GM23338 (cell line): ENCODE results near the gene TERT. TPM values are rescaled to one million over a fixed set of nuclear protein-coding genes. Genes with fewer than 3 reads are reported as not detected.

Experiments used
- ATAC-seq: fragments of 200-7000 bp; cut with Tn5 transposase; 3 replicates; pipeline ENCODE4 v1.9.1; 2020
- DNase-seq: peaks from one replicate; pipeline ENCODE4 v3.0.0-alpha.2; 2015; ENCODE audit warnings: low spot score
- H2AFZ ChIP-seq: fragments of 200-600 bp; sonication (generic); 2 replicates; pipeline ENCODE4 v1.8.0; 2016; ENCODE audit warnings: antibody characterized with exemption, mild to moderate bottlenecking, moderate library complexity
- H3F3A ChIP-seq: fragments of 200-600 bp; sonication (generic); replicated peaks from 2 replicates; pipeline ENCODE4 v1.8.0; 2017; ENCODE audit warnings: antibody characterized with exemption, mixed run types, low read depth
- H3K27ac ChIP-seq: fragments of 200-600 bp; sonication (generic); 2 replicates; pipeline ENCODE4 v1.6.1; 2016; ENCODE audit warnings: low read depth
- H3K27me3 ChIP-seq: fragments of 200-600 bp; sonication (generic); 2 replicates; pipeline ENCODE4 v1.8.0; 2016; ENCODE audit warnings: mild to moderate bottlenecking, mixed run types, moderate library complexity; ENCODE audit not compliant: insufficient read depth
- H3K36me3 ChIP-seq: fragments of 200-600 bp; sonication (generic); 2 replicates; pipeline ENCODE4 v1.8.0; 2016; ENCODE audit warnings: mild to moderate bottlenecking; ENCODE audit not compliant: insufficient read depth
- H3K4me1 ChIP-seq: fragments of 200-600 bp; sonication (generic); 2 replicates; pipeline ENCODE4 v1.8.0; 2016; ENCODE audit warnings: mild to moderate bottlenecking, moderate library complexity; ENCODE audit not compliant: insufficient read depth
- H3K4me2 ChIP-seq: fragments of 200-600 bp; sonication (generic); 2 replicates; pipeline ENCODE4 v1.7.1; 2017; ENCODE audit warnings: mixed run types
- H3K4me3 ChIP-seq: fragments of 200-600 bp; sonication (generic); 2 replicates; pipeline ENCODE4 v1.6.1; 2016; ENCODE audit warnings: mixed run types
- H3K79me2 ChIP-seq: fragments of 200-600 bp; sonication (generic); replicated peaks from 2 replicates; pipeline ENCODE4 v1.8.0; 2017; ENCODE audit warnings: mild to moderate bottlenecking; ENCODE audit not compliant: insufficient read depth
- H3K9me2 ChIP-seq: fragments of 200-600 bp; sonication (generic); 2 replicates; pipeline ENCODE4 v1.8.0; 2017; ENCODE audit not compliant: insufficient read depth
- H4K20me1 ChIP-seq: fragments of 200-600 bp; sonication (generic); replicated peaks from 2 replicates; pipeline ENCODE4 v1.8.0; 2017; ENCODE audit warnings: mild to moderate bottlenecking; ENCODE audit not compliant: insufficient read depth
- H3K27ac Mint-ChIP-seq: 2 replicates; pipeline ENCODE4 v1.8.0; 2020; ENCODE audit warnings: inconsistent platforms, mild to moderate bottlenecking, moderate library complexity, mixed read lengths
- H3K27me3 Mint-ChIP-seq: 3 replicates; pipeline ENCODE4 v1.8.0; 2022; ENCODE audit warnings: low read depth, mild to moderate bottlenecking, moderate library complexity, mixed read lengths, inconsistent platforms; ENCODE audit not compliant: insufficient read depth, poor library complexity
- H3K36me3 Mint-ChIP-seq: 3 replicates; pipeline ENCODE4 v1.8.0; 2021; ENCODE audit warnings: low read depth, mild to moderate bottlenecking, inconsistent platforms, moderate library complexity, mixed read lengths
- H3K4me1 Mint-ChIP-seq: 3 replicates; pipeline ENCODE4 v1.8.0; 2020; ENCODE audit warnings: mild to moderate bottlenecking, inconsistent platforms, mixed read lengths
- H3K4me3 Mint-ChIP-seq: 3 replicates; pipeline ENCODE4 v1.8.0; 2021; ENCODE audit warnings: moderate library complexity, mild to moderate bottlenecking, inconsistent platforms, mixed read lengths
- H3K9me3 Mint-ChIP-seq: 3 replicates; pipeline ENCODE4 v1.8.0; 2020; ENCODE audit warnings: moderate library complexity, mild to moderate bottlenecking, inconsistent platforms, mixed read lengths
- CREB1 ChIP-seq: fragments of 250-450 bp; sonication (Bioruptor Pico); IDR thresholded peaks from 2 replicates; pipeline ENCODE4 v1.5.0; 2020; ENCODE audit warnings: low read depth, mild to moderate bottlenecking, moderate library complexity
- EZH2phosphoT487 ChIP-seq: fragments of 200-600 bp; sonication (generic); IDR thresholded peaks from one replicate; pipeline ENCODE4 v1.8.1; 2018; ENCODE audit warnings: antibody characterized with exemption; ENCODE audit not compliant: unreplicated experiment
- NANOG ChIP-seq: IDR thresholded peaks from 2 replicates; pipeline ENCODE4 v1.6.1; 2016; ENCODE audit warnings: antibody characterized with exemption, borderline replicate concordance
- POLR2AphosphoS5 ChIP-seq: IDR thresholded peaks from 2 replicates; pipeline ENCODE4 v1.6.1; 2016; ENCODE audit warnings: antibody characterized with exemption, low read depth
- STAT1 ChIP-seq: IDR thresholded peaks from one replicate; pipeline ENCODE4 v1.6.1; 2016; ENCODE audit warnings: antibody characterized with exemption; ENCODE audit not compliant: unreplicated experiment
- ZNF114 ChIP-seq: fragments of 250-450 bp; sonication (Bioruptor Pico); IDR thresholded peaks from 2 replicates; pipeline ENCODE4 v1.5.0; 2020; ENCODE audit warnings: mild to moderate bottlenecking, moderate library complexity
- ZNF331 ChIP-seq: fragments of 250-450 bp; sonication (Bioruptor Pico); IDR thresholded peaks from 2 replicates; pipeline ENCODE4 v1.5.0; 2020; ENCODE audit warnings: low read depth, mild to moderate bottlenecking, moderate library complexity
- polyA plus RNA-seq: library from polyadenylated mRNA; unstranded; fragments of >200 nt; fragmentation: Nextera tagmentation; extraction: Ambion mirVana; gene quantifications from 2 replicates; pipeline ENCODE4 v1.2.1, GENCODE V29; 2016
- total RNA-seq: library from RNA; depleted of rRNA; stranded (reverse); fragments of >200 nt; shearing (Covaris generic); gene quantifications from 2 replicates; pipeline ENCODE4 v1.2.3, GENCODE V29; 2014
- TF ChIP-seq, protein P1 (sequence below): IDR thresholded peaks from 2 replicates; pipeline ENCODE4 v1.6.1; 2016; ENCODE audit warnings: antibody characterized with exemption
- TF ChIP-seq, protein P2 (sequence below), 2 experiments: fragments of 200-600 bp in 1 of 2; sonication (generic) in 1 of 2; conservative IDR thresholded peaks; 2 replicates each; pipeline versions ENCODE4 v1.5.1 to v1.6.1; 2016 to 2017; ENCODE audit warnings: antibody characterized with exemption in 2 of 2, low read depth in 2 of 2, mild to moderate bottlenecking in 2 of 2, moderate library complexity in 1 of 2

Gene TERT
- total and polyA plus RNA-seq, 2 experiments from 2014 or later, result 9.8 to 46.4 TPM

DNA sequence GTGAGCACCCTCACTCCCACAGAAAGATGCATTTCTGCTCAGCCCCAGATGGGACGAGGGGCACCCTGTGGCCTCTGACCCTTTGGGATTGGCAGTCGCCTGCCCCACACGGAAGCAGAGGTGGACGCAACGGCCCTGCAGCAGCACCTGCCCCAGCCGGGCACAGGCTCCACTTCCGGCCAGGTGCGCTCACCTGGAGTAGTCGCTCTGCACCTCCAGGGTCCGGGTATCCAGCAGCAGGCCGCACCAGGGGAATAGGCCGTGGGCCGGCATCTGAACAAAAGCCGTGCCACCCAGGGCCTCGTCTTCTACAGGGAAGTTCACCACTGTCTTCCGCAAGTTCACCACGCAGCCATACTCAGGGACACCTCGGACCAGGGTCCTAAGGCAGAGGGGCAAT lies 30.7 kb downstream of the TERT start:
- H3K4me1 Mint-ChIP-seq, result no peaks in the 10 kb centered on the region
- H4K20me1 ChIP-seq, result no peaks in the 10 kb centered on the region
- peaks cover 20% of the 10 kb centered on the region; the same call in 2 of the 3 replicates for H3K9me3 Mint-ChIP-seq
- DNase-seq (no peak), ATAC-seq (peak; percentile 23; the same call in 2 of the 3 replicates)
- H3K27ac ChIP-seq, result no peak overlapping the region
- no peaks in the 10 kb centered on the region for H3K9me2 ChIP-seq
- H3K79me2 ChIP-seq, result no peaks in the 10 kb centered on the region
- TF ChIP-seq POLR2AphosphoS5 (no peak), STAT1 (no peak), CREB1 (CRISPR knock-in tag) (no peak), ZNF331 (no peak), NANOG (no peak), ZNF114 (no peak)
- TF ChIP-seq, protein P1, sequence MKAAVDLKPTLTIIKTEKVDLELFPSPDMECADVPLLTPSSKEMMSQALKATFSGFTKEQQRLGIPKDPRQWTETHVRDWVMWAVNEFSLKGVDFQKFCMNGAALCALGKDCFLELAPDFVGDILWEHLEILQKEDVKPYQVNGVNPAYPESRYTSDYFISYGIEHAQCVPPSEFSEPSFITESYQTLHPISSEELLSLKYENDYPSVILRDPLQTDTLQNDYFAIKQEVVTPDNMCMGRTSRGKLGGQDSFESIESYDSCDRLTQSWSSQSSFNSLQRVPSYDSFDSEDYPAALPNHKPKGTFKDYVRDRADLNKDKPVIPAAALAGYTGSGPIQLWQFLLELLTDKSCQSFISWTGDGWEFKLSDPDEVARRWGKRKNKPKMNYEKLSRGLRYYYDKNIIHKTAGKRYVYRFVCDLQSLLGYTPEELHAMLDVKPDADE, result no peak
- no peak overlapping the region for H3K4me3 Mint-ChIP-seq
- no peaks in the 10 kb centered on the region for H3F3A ChIP-seq
- H3K27me3 ChIP-seq, result no peaks in the 10 kb centered on the region
- H3K27me3 Mint-ChIP-seq, result peaks cover 9% of the 10 kb centered on the region
- no peak overlapping the region for H3K4me2 ChIP-seq
- H3K4me3 ChIP-seq, result no peak overlapping the region
- peaks cover 29% of the 10 kb centered on the region for H3K36me3 ChIP-seq
- no peaks in the 10 kb centered on the region for H3K4me1 ChIP-seq
- H3K36me3 Mint-ChIP-seq, result peaks cover 78% of the 10 kb centered on the region
- H3K27ac Mint-ChIP-seq, result no peak overlapping the region
- H2AFZ ChIP-seq, result no peak overlapping the region

DNA sequence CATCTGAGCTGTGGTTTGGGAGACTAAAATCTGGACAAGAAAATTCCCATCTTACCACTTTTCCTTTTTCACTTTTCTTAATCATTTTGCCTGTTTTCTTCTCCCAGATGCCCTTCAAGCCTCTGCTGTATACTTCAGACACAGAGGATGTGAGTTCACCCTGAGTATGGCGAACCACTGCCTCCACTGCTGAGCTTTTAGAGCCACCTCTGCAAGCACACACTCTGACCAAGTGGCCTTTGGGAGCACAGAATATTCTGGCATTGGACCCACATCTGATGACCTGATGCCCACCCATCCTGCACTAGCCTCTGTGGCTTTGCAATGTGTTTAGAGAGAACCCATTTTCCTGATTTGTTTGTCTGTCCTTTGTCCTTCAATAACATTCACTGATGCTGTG lies 32.5 kb downstream of the TERT start:
- no peaks in the 10 kb centered on the region for H3K79me2 ChIP-seq
- no peaks in the 10 kb centered on the region for H3K4me1 ChIP-seq
- no peak for TF ChIP-seq POLR2AphosphoS5
- H3K27ac ChIP-seq, result no peak overlapping the region
- H4K20me1 ChIP-seq, result no peaks in the 10 kb centered on the region
- no peaks in the 10 kb centered on the region for H3F3A ChIP-seq
- H3K4me3 Mint-ChIP-seq, result no peak overlapping the region
- peaks cover 20% of the 10 kb centered on the region; the same call in 2 of the 3 replicates for H3K9me3 Mint-ChIP-seq
- H3K4me1 Mint-ChIP-seq, result no peaks in the 10 kb centered on the region
- DNase-seq (peak; percentile 40), ATAC-seq (no peak)
- H3K36me3 Mint-ChIP-seq, result peaks cover 71% of the 10 kb centered on the region
- no peak overlapping the region for H3K27ac Mint-ChIP-seq
- H3K27me3 ChIP-seq, result no peaks in the 10 kb centered on the region
- no peak overlapping the region for H2AFZ ChIP-seq
- H3K4me2 ChIP-seq, result no peak overlapping the region
- H3K36me3 ChIP-seq, result peaks cover 23% of the 10 kb centered on the region
- H3K4me3 ChIP-seq, result no peak overlapping the region
- no peaks in the 10 kb centered on the region for H3K9me2 ChIP-seq
- peaks cover 11% of the 10 kb centered on the region for H3K27me3 Mint-ChIP-seq

DNA sequence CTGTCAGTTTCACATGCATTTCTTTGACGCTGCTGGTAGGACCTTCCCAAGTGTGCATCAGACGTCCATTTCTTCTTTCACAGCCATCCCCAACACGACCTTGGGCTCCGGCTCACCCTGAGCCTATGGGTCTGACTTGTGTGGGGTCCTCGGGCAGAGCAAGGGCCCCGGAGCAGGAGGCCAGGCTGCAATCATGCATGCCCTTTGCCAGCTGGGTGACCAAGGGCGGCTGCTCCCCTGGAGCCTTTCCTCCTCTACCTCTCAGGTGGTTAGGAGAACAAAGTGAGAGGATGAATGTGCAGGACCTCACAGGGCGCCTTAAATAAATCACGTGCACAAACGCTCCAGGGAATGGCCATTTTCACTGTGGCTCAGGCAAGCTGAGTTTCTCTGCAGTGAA lies 33.2 kb downstream of the TERT start:
- Histone ChIP-seq H3K36me3 (peaks cover 16% of the 10 kb centered on the region), H3K79me2 (no peaks in the 10 kb centered on the region), H3K4me1 (no peaks in the 10 kb centered on the region), H3K27me3 (no peaks in the 10 kb centered on the region), H2AFZ (no peak overlapping the region), H3F3A (no peaks in the 10 kb centered on the region), H3K4me3 (no peak overlapping the region), H3K27ac (no peak overlapping the region), H3K9me2 (no peaks in the 10 kb centered on the region), H3K4me2 (no peak overlapping the region), H4K20me1 (no peaks in the 10 kb centered on the region)
- Mint-ChIP-seq H3K9me3 (peaks cover 20% of the 10 kb centered on the region; the same call in 2 of the 3 replicates), H3K36me3 (peaks cover 65% of the 10 kb centered on the region), H3K4me3 (no peak overlapping the region), H3K4me1 (no peaks in the 10 kb centered on the region), H3K27ac (no peak overlapping the region), H3K27me3 (peaks cover 11% of the 10 kb centered on the region)
- no peak for DNase-seq
- no peak for ATAC-seq
- TF ChIP-seq, protein P2, sequence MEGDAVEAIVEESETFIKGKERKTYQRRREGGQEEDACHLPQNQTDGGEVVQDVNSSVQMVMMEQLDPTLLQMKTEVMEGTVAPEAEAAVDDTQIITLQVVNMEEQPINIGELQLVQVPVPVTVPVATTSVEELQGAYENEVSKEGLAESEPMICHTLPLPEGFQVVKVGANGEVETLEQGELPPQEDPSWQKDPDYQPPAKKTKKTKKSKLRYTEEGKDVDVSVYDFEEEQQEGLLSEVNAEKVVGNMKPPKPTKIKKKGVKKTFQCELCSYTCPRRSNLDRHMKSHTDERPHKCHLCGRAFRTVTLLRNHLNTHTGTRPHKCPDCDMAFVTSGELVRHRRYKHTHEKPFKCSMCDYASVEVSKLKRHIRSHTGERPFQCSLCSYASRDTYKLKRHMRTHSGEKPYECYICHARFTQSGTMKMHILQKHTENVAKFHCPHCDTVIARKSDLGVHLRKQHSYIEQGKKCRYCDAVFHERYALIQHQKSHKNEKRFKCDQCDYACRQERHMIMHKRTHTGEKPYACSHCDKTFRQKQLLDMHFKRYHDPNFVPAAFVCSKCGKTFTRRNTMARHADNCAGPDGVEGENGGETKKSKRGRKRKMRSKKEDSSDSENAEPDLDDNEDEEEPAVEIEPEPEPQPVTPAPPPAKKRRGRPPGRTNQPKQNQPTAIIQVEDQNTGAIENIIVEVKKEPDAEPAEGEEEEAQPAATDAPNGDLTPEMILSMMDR (conservative IDR thresholded peaks at IDR 0.05; ENCODE audit: low read depth in 2 of 2), result no peak
- TF ChIP-seq EZH2phosphoT487, result no peak
